Glutamatergic neuron (in vitro differentiated cells): ENCODE data around the gene KRT2. TPM values are rescaled to one million over a fixed set of nuclear protein-coding genes. Genes with fewer than 3 reads are reported as not detected.

Experiments used
- DNase-seq: peaks from one replicate; pipeline ENCODE4 v3.0.0; 2022
- H3K27ac Mint-ChIP-seq: one replicate; pipeline ENCODE4 v1.8.0; 2020; ENCODE audit warnings: mild to moderate bottlenecking, mixed read lengths, inconsistent platforms; ENCODE audit not compliant: unreplicated experiment
- H3K27me3 Mint-ChIP-seq: one replicate; pipeline ENCODE4 v1.8.0; 2020; ENCODE audit warnings: mild to moderate bottlenecking, moderate library complexity, mixed read lengths, inconsistent platforms; ENCODE audit not compliant: unreplicated experiment
- H3K36me3 Mint-ChIP-seq: one replicate; pipeline ENCODE4 v1.8.0; 2020; ENCODE audit warnings: mild to moderate bottlenecking, mixed read lengths, inconsistent platforms; ENCODE audit not compliant: unreplicated experiment
- H3K4me1 Mint-ChIP-seq: one replicate; pipeline ENCODE4 v1.8.0; 2020; ENCODE audit warnings: mild to moderate bottlenecking, low read depth, mixed read lengths, inconsistent platforms; ENCODE audit not compliant: unreplicated experiment
- H3K4me3 Mint-ChIP-seq: one replicate; pipeline ENCODE4 v1.8.0; 2020; ENCODE audit warnings: mild to moderate bottlenecking, mixed read lengths, inconsistent platforms; ENCODE audit not compliant: unreplicated experiment
- H3K9me3 Mint-ChIP-seq: one replicate; pipeline ENCODE4 v1.8.0; 2020; ENCODE audit warnings: mild to moderate bottlenecking, moderate library complexity, mixed read lengths, inconsistent platforms; ENCODE audit not compliant: unreplicated experiment
- total RNA-seq: library from RNA; stranded (reverse); fragmentation: NEBNext Ultra II Directional; extraction: Animal tissue kit (Norgen Biotek cat#: 25700); gene quantifications from one replicate; pipeline ENCODE4 v1.2.1, GENCODE V29; 2021; ENCODE audit not compliant: unreplicated experiment
- TF ChIP-seq, protein P1 (sequence below): fragments of 200-600 bp; sonication (generic); IDR thresholded peaks from one replicate; pipeline ENCODE4 v1.5.0; 2021; ENCODE audit not compliant: partially characterized antibody, unreplicated experiment

Gene KRT2
- total RNA-seq, 1 donor from 2014 or later, result not detected

DNA sequence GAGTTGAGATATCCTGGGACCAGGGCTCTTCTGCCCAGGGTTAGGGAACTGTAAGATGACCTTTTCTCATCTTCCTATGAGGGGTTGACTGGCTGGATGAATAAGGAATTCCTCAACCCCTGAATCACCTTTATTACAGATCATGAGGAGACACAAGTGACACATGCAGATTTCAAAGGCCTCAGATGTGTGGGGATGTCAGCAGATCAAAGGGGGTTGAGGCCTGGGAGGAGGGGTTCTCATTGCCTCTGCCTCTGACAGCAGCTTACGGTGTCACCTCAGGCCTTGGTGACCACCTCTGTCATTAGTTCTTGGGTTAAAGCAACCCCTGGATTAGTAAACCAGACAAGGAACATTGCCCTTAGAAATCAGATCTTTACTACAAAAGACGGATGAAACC is 48.7 kb downstream of the KRT2 start:
- H3K9me3 Mint-ChIP-seq, result peaks cover 3% of the 10 kb centered on the region
- no peaks in the 10 kb centered on the region for H3K4me1 Mint-ChIP-seq
- TF ChIP-seq, protein P1, sequence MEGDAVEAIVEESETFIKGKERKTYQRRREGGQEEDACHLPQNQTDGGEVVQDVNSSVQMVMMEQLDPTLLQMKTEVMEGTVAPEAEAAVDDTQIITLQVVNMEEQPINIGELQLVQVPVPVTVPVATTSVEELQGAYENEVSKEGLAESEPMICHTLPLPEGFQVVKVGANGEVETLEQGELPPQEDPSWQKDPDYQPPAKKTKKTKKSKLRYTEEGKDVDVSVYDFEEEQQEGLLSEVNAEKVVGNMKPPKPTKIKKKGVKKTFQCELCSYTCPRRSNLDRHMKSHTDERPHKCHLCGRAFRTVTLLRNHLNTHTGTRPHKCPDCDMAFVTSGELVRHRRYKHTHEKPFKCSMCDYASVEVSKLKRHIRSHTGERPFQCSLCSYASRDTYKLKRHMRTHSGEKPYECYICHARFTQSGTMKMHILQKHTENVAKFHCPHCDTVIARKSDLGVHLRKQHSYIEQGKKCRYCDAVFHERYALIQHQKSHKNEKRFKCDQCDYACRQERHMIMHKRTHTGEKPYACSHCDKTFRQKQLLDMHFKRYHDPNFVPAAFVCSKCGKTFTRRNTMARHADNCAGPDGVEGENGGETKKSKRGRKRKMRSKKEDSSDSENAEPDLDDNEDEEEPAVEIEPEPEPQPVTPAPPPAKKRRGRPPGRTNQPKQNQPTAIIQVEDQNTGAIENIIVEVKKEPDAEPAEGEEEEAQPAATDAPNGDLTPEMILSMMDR, result no peak
- H3K4me3 Mint-ChIP-seq, result no peak overlapping the region
- no peak for DNase-seq
- peaks cover 10% of the 10 kb centered on the region for H3K27me3 Mint-ChIP-seq
- H3K36me3 Mint-ChIP-seq, result peaks cover 8% of the 10 kb centered on the region
- H3K27ac Mint-ChIP-seq, result no peak overlapping the region

DNA sequence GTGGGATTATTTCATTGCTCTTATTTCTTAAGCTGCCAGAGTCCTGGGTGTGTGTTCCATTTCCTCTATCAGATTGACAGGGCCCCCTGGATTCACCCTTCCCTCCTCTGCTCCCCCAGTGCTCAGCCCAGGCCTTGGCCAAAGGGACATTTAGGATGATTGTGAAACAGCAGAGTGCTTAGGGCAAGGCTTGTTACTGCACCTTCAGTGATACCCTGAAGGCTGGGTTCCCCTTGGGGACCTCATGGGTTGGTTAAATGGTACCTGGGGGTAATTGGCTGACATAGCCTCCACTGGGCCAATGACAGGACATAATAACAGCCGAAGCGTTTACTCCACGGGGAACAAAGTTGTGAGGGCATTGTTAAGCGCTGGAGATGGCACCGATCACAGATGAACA is 49.5 kb downstream of the KRT2 start:
- H3K4me1 Mint-ChIP-seq, result no peaks in the 10 kb centered on the region
- no peak for DNase-seq
- peaks cover 3% of the 10 kb centered on the region for H3K9me3 Mint-ChIP-seq
- H3K27me3 Mint-ChIP-seq, result peaks cover 10% of the 10 kb centered on the region
- H3K4me3 Mint-ChIP-seq, result no peak overlapping the region
- H3K36me3 Mint-ChIP-seq, result peaks cover 8% of the 10 kb centered on the region
- no peak overlapping the region for H3K27ac Mint-ChIP-seq
- TF ChIP-seq, protein P1, result no peak

DNA sequence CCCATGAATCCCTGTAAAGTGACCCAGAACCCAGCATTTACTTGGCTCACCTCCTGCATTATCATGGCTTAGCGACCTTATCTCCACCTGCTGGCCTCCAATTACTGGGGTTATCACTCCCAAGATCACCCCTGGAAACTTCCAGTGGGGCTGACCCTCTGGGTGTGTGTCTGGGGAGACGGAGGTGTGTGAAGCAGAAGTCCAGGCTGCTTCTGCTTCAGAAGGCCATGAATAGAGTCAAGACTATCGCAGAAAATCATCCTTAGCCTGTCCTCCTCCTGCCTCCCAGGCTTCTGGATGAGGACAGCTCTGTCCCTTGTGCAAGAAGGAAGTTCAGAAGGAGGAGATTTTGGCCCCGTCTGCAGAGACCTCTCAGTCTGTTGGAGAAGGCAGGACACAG is 50.3 kb downstream of the KRT2 start:
- no peak overlapping the region for H3K4me3 Mint-ChIP-seq
- no peak for DNase-seq
- H3K9me3 Mint-ChIP-seq, result peaks cover 3% of the 10 kb centered on the region
- H3K27me3 Mint-ChIP-seq, result peaks cover 10% of the 10 kb centered on the region
- peaks cover 8% of the 10 kb centered on the region for H3K36me3 Mint-ChIP-seq
- TF ChIP-seq, protein P1, result no peak
- H3K27ac Mint-ChIP-seq, result no peak overlapping the region
- no peaks in the 10 kb centered on the region for H3K4me1 Mint-ChIP-seq

DNA sequence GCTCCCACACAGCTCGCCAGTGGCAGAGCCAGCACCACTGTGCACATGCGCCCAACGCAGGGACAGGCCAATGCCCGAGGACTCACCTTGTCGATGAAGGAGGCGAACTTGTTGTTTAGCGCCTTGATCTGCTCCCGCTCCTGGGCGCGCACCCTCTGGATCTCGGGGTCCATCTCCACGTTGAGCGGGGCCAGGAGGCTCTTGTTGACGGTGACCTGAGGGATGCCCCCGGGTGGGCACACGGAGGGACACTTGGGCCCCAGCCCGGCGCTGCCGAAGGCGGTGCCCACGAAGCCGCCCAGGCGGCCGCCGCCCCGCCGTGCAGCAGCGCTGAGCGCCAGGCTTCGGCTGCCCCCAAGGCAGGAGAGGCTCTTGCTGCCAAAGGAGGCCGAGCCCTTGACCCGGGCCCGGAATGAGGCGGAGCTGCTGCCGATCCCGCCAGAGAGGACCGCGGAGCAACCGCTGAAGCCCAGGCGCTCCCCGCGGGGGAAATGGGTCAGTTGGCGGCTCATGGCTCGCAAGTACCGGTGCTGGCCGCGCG is 51.0 kb downstream of the KRT2 start, which contains the start of gene KRT72:
Gene KRT72, minus strand, starts transcription at position 523 of the 541 bp plus-strand sequence. Its CDS starts 11 bp downstream, at position 512.
- no peak within 1 kb of the TSS for H3K4me3 Mint-ChIP-seq
- peaks cover 3% of the 10 kb centered on the region for H3K9me3 Mint-ChIP-seq
- no peak within 1 kb of the TSS for H3K27ac Mint-ChIP-seq
- peaks cover 8% of the 10 kb centered on the region for H3K36me3 Mint-ChIP-seq
- H3K4me1 Mint-ChIP-seq, result no peaks in the 10 kb centered on the region
- H3K27me3 Mint-ChIP-seq, result peaks cover 10% of the 10 kb centered on the region
- TF ChIP-seq, protein P1, result no peak
- no peak for DNase-seq

DNA sequence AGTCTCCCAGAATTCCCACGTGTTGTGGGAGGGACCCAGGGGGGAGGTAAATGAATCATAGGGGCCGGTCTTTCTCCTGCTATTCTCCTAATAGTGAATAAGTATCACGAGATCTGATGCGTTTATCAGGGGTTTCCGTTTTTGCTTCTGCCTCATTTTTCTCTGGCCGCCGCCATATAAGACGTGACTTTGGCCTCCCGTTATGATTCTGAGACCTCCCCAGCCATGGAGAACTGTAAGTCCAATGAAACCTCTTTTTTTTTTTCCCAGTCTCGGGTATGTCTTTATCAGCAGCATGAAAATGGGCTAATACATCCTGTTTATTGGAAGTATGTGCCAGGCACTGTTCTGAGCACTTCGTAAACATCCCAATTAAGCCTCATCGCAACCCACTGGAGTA is 51.5 kb downstream of the KRT2 start:
- Mint-ChIP-seq H3K27me3 (peaks cover 10% of the 10 kb centered on the region), H3K4me1 (no peaks in the 10 kb centered on the region), H3K9me3 (peaks cover 1% of the 10 kb centered on the region), H3K36me3 (peaks cover 8% of the 10 kb centered on the region), H3K27ac (no peak overlapping the region), H3K4me3 (no peak overlapping the region)
- TF ChIP-seq, protein P1, result no peak
- DNase-seq, result no peak
